H1 (cell line): ENCODE measurements around the gene RPUSD4. TPM values are rescaled to one million over a fixed set of nuclear protein-coding genes. Genes with fewer than 3 reads are reported as not detected.

Experiments used
- polyA plus RNA-seq, 7 experiments: library from polyadenylated mRNA; depleted of rRNA in 3 of 7; stranded (reverse) in 5 of 7; unstranded in 2 of 7; fragments of >200 nt in 5 of 7; fragments of 200-250 nt in 2 of 7; gene quantifications; 1 replicate in 5 of 7; 2 replicates in 1 of 7; 4 replicates in 1 of 7; pipeline versions ENCODE4 v1.2.1 to v1.2.3, GENCODE V29; 2011 to 2013; ENCODE audit warnings: missing spikeins in 2 of 7, mixed read lengths in 2 of 7
- total RNA-seq: library from RNA; stranded (reverse); fragmentation: NEBNext Ultra II Directional; extraction: Animal tissue kit (Norgen Biotek cat#: 25700); gene quantifications from 2 replicates; pipeline ENCODE4 v1.2.1, GENCODE V29; 2021
- TF ChIP-seq, protein P1 (sequence below): IDR thresholded peaks from 2 replicates; pipeline ENCODE4 v1.6.1; 2012; ENCODE audit warnings: inconsistent platforms
- TF ChIP-seq, protein P2 (sequence below): IDR thresholded peaks from 2 replicates; pipeline ENCODE4 v1.6.1; 2011; ENCODE audit warnings: low read depth, mild to moderate bottlenecking, low read length; ENCODE audit not compliant: insufficient read depth

The RPUSD4 gene
- total and polyA plus RNA-seq, 2 of the 8 experiments (the other 6 are each of a cell fraction or from before 2014, with no cell fraction given) = 36.1 to 50.7 TPM

DNA sequence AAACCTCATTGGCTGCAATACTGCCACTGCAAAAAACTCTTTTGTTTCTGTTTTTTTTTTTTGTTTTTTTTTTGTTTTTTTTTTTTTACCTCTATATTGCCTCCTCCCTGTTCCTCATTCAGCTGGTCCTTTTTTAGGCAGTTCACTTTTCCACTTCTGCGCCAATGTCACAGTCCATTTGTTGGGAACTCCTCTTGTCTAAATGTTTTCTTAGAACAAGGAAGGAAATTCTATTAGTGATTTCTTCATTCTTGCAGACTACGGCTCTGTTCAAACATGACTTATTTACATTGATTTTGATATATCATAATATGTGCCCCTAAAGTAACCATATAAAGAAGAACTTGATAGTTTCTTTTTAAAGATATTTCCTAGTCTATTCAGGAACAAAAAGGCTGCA, 3.0 kb upstream of the RPUSD4 start (continued):
- TF ChIP-seq, protein P1, sequence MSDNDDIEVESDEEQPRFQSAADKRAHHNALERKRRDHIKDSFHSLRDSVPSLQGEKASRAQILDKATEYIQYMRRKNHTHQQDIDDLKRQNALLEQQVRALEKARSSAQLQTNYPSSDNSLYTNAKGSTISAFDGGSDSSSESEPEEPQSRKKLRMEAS = no peak
- TF ChIP-seq, protein P2, sequence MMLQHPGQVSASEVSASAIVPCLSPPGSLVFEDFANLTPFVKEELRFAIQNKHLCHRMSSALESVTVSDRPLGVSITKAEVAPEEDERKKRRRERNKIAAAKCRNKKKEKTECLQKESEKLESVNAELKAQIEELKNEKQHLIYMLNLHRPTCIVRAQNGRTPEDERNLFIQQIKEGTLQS = no peak
